HG03571 (cell line): Measurements from ENCODE around the gene ABCA7.
"Not testable (repeated sequence)": the region's sequence is repeated elsewhere in the genome, so short reads cannot be mapped to it uniquely, and the experiment has no call there.

Experiments used
- ATAC-seq: cut with Tn5 transposase; IDR thresholded peaks from one replicate; pipeline ENCODE4 v1.9.1; 2021; ENCODE audit not compliant: unreplicated experiment

Gene ABCA7

GRCh38 chr19:1113030-1113985 lies 73.4 kb downstream of the ABCA7 start:
- peak; percentile 48 for ATAC-seq

DNA sequence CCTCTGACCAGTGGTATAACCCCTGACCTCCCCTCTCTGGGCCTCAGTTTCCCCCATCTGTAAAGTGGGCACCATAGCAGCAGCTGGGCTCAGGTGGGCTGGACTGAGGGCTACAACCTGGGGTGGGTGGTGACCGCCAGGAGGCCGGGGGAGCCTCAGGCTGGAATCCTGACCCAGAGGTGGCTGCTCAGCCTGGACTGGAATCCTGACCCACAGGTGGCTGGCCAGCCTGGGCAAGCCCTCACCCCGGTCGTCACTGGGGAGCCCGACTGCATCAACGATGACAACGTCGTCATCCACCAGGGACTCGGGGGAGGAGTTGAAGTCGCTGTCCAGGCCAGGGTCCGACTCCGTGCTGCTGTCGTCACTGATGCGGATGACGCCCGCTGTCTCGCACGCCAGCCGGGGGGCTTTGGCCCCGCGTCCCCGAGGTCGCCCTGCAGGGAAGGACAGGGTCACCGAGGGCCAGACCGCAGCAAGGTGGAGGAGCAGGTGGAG lies 74.1 kb downstream of the ABCA7 start:
- no peak for ATAC-seq

- ATAC-seq: not testable (repeated sequence)
Measured at GRCh38 chr19:1114728-1115127, 74.8 kb downstream of the ABCA7 start.
